Measurements from ENCODE around the gene TSPAN5. TPM values are rescaled to one million over a fixed set of nuclear protein-coding genes. Genes with fewer than 3 reads are reported as not detected.
A peak's percentile ranks its signal among the peaks of the same experiment; 100 is the strongest.

Gene TSPAN5
- total and polyA plus RNA-seq, 9 of the 15 experiments (the other 6 are each of a cell fraction or from before 2014, with no cell fraction given): 0.58 to 6.6 (median 0.73) TPM

GRCh38 chr4:98462487-98462886, 195.9 kb downstream of the TSPAN5 start:
- ChIA-PET POLR2A (no interaction called here), CTCF (ENCODE audit: low intra/inter-chr PET ratio) (no interaction called here)
- H3K9ac ChIP-seq (ENCODE audit: insufficient read depth in 1 of 2, low read depth in 2 of 2, low read length in 2 of 2): no peak overlapping the region
- no peaks in the 10 kb centered on the region for H3K9me1 ChIP-seq (ENCODE audit: control insufficient read depth, insufficient read depth, low read length)
- TF ChIP-seq MAFF (IDR thresholded peaks at IDR 0.05; ENCODE audit: low read length) (no peak), SMAD1 (IDR thresholded peaks at IDR 0.05; ENCODE audit: low read depth, low read length, partially characterized antibody) (no peak), ATF1 (CRISPR knock-in tag; IDR thresholded peaks at IDR 0.05) (no peak), ATF1 (tag; IDR thresholded peaks at IDR 0.05) (peak; percentile 70), ATF3 (IDR thresholded peaks at IDR 0.05) (peak; percentile 80), ATF3 (CRISPR knock-in tag; conservative IDR thresholded peaks at IDR 0.05) (no peak), CREB1 (IDR thresholded peaks at IDR 0.05) (peak; percentile 33; the same call in 1 of the 2 replicates), CREB1 (CRISPR knock-in tag; IDR thresholded peaks at IDR 0.05) (no peak), JUNB (CRISPR knock-in tag; conservative IDR thresholded peaks at IDR 0.05) (peak; percentile 68; the same call in 1 of the 2 replicates), ZSCAN32 (CRISPR knock-in tag; IDR thresholded peaks at IDR 0.05) (no peak), JUND (IDR thresholded peaks at IDR 0.05; ENCODE audit: borderline replicate concordance, low read depth, low read length) (no peak), JUND (tag; IDR thresholded peaks at IDR 0.05; ENCODE audit: borderline replicate concordance, low read depth, low read length) (peak; percentile 47; the same call in 1 of the 3 replicates)
- in situ Hi-C loops (cut with MboI): loop anchor here (25.0 kb wide), 1 partner anchor 950 kb away; no protein-coding TSS in a partner anchor
- H3K36me3 ChIP-seq (ENCODE audit: control insufficient read depth, insufficient read depth, low read length): no peaks in the 10 kb centered on the region
- no TSS peak for BruUV-seq (replicated peaks)
- no peaks in the 10 kb centered on the region for H3K79me2 ChIP-seq (ENCODE audit: control insufficient read depth, insufficient read depth, low read length)
- no peak overlapping the region for H3K4me3 ChIP-seq
- H4K20me1 ChIP-seq (replicated peaks; ENCODE audit: control insufficient read depth, insufficient read depth, low read length): no peaks in the 10 kb centered on the region
- H2AFZ ChIP-seq (ENCODE audit: low read depth, low read length): no peak overlapping the region
- no peaks in the 10 kb centered on the region for H3K9me3 ChIP-seq (replicated peaks; ENCODE audit: control insufficient read depth, insufficient read depth, low read depth, low read length)
- no peaks in the 10 kb centered on the region for H3K4me1 ChIP-seq (replicated peaks in 1 of 2; ENCODE audit: control insufficient read depth in 2 of 2, insufficient read depth in 2 of 2, low read length in 2 of 2)
- no peak for FAIRE-seq
- no peak overlapping the region for H3K4me2 ChIP-seq (ENCODE audit: insufficient read depth, low read length)
- no peaks in the 10 kb centered on the region for H3K27me3 ChIP-seq (ENCODE audit: control insufficient read depth in 2 of 2, insufficient read depth in 2 of 2, low read length in 2 of 2)
- H3K27ac ChIP-seq (ENCODE audit: extremely low read depth, low read depth, low read length): no peak overlapping the region
- no peak for DNase-seq (ENCODE audit: extremely low read depth in 1 of 4, low spot score in 3 of 4)
- intact Hi-C loops (cut with micrococcal nuclease): loop anchor here (10.0 kb wide), 3 partner anchors 162 to 308 kb away; no protein-coding TSS in a partner anchor
- ATAC-seq: no peak

Data from K562 (cell line).